ENCODE measurements around the gene LRRC8D.

Gene LRRC8D

DNA sequence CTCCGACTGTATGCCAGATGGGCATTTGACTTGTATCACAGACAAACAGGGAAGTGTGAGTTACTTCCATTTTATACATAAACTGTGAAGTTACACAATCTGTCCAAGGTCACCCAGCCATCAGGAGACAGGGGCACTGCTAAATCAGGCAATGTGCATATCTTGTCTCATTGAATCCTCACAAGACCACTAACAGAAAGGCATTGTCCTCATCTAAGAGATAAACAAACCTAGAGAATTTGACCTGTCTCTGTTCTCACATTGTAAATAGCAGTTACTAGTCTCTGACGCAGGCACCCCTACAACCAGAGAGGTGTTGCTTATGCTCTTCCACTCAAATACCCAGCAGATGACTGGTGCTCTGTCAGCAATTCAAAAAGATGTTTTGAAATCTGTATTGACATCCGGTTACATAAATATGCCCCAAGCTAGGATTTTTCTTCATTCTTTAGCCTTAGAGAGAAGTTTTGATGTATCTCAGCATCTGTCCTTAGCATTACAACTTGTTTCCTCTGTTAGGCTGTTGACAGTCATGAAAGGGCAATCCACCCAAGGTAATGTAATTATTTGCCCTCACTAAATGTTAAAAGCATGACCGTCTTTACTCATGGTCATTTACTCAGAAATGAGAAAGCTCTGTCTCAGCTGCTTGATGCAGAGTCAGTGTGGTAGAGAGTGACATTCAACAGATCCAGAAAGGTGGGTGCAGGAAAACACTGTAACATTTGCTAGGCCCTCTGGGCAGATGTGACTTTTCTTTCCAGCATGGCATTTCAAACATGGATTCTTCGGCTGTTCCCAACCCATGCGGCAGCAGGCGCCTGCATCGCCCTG is 122.2 kb downstream of the LRRC8D start:
- DNase-seq, result no peak

DNA sequence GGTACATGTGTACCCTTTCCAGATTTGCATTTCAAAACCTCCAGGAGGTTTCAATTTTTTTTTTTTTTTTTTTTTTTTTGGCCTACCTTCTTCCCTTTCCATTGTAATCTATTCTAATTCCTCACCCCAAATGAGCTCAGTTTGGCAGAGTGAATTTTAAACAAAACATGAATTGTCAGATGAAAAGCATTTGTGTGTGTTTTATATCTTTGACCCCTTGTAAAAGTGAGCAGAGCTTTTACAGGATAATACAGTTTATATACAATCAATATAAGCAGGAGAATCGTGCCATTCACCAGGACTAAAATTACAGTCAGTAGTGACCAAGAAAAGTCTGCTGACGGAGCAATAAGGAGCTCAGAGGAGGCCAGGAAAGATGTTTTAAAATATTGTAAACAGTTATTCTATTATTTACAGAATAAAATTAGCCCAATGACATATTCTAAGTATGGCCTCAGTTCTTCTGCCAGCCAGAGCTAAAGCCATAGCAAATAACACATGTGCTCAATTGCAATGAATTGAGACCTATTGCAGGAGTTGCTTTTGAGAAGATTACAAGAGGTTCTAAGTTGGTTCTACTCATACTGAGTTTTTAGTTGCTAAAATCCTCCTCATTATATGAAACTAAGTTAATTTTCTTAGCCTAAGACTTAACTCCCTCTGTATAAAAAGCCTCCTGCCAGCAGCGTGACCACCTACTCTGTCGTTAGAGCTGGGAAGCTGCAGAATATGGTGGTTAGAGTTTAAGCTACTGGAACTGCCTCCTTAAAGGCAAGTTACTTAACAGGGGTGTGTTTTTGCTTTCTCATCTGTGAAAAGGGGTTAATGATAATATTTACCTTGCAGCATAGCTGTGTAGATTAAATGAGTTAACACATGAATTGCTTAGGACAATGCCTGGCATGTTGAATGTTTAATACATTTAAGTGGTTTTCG is 123.3 kb downstream of the LRRC8D start:
- no peak for DNase-seq

GRCh38 chr1:89945852-89946476 is 125.1 kb downstream of the LRRC8D start:
- peak in 1 of 5 donors; percentile 29 for DNase-seq

GRCh38 chr1:89946532-89946931 is 125.7 kb downstream of the LRRC8D start:
- DNase-seq, result no peak

DNA sequence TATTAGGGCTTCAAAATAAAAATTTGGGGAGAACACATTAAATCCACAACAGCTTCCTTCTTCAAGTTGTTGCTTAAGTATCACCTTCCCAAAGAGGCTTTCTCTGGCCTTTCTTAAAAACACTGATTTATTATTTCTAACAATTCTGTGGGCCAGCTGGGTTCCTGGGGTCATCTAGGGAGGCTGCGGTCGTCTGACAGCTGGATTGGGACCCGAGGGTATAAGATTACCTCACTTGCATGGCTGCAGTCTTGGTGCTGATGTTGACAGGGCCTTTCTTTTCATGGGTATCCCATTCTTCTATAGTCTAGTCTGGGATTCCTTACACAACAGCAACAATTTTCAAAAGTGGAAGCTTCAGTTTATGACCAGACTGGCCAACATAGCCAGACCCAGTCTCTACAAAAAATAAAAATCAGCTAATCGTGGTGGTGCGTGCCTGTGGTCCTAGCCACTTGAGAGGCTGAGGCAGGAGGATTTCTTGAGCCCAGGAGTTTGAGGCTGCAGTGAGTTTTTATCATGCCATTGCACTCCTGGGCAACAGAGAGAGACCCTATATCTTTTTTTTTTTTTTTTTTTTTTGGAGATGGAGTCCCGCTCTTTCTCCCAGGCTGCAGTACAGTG is 128.0 kb downstream of the LRRC8D start:
- no peak for DNase-seq

DNA sequence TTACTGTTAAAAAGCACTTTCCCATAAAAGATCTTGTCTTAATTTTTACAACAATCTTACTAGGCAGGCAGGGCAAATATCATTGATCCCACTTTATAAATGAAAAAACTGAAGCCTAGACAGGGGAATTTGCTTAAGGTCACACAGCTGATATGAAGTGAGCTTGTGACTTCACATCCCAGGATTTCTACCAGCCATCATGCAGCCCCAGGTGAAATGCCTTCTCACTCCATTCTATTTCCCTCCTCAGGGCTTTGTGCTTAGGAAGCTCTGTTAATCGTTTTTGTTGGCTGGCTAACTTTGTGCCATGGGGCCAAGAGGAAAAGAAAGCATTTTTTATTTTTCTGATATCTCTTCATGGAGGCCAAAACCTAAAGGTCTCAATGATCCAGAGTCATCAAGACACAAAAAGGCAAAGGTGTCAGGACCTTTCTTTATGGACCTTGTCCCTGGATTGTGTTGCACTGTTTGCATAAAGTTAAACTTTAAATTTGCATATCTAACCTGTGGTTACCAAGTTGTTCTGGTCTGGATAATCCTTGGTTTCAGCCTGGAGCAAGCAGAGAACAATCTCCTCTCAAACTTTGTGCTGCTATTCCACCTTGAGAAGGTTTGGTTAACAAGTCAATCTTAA is 129.3 kb downstream of the LRRC8D start:
- no peak for DNase-seq

- no peak for DNase-seq
Observed at GRCh38 chr1:89950703-89951102, 129.9 kb downstream of the LRRC8D start.

- DNase-seq, result no peak
Observed at GRCh38 chr1:89951766-89952604, 131.2 kb downstream of the LRRC8D start.

- no peak for DNase-seq
Observed at GRCh38 chr1:89952605-89953130, 131.8 kb downstream of the LRRC8D start.

DNA sequence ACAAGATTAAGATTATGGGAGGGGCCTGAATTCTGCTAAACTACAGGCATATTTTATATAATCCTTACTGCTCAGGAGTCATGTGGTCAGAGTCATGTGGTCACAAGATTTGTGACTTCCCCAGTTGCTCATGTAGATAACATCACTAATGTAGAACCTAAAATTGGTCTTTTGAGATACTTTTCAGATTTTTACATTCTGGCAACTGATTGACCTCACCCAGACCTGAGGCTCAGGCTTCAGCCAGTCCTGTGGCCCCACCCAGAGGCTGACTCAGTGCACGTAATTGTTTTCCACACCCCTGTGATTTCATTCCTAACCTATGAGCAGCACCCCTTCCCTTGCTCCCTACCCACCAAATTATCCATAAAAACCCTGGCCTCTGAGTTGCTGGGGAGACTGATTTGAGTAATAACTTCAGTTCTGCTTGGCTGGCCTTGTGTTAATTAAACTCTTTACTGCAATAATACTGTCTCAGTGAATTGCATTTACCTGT is 132.3 kb downstream of the LRRC8D start:
- peak in 2 of 5 donors; percentile 4 to 35 for DNase-seq

GRCh38 chr1:89953929-89954328 is 133.1 kb downstream of the LRRC8D start:
- DNase-seq, result no peak

- no peak for DNase-seq
Observed at GRCh38 chr1:89954401-89954800, 133.6 kb downstream of the LRRC8D start.

DNA sequence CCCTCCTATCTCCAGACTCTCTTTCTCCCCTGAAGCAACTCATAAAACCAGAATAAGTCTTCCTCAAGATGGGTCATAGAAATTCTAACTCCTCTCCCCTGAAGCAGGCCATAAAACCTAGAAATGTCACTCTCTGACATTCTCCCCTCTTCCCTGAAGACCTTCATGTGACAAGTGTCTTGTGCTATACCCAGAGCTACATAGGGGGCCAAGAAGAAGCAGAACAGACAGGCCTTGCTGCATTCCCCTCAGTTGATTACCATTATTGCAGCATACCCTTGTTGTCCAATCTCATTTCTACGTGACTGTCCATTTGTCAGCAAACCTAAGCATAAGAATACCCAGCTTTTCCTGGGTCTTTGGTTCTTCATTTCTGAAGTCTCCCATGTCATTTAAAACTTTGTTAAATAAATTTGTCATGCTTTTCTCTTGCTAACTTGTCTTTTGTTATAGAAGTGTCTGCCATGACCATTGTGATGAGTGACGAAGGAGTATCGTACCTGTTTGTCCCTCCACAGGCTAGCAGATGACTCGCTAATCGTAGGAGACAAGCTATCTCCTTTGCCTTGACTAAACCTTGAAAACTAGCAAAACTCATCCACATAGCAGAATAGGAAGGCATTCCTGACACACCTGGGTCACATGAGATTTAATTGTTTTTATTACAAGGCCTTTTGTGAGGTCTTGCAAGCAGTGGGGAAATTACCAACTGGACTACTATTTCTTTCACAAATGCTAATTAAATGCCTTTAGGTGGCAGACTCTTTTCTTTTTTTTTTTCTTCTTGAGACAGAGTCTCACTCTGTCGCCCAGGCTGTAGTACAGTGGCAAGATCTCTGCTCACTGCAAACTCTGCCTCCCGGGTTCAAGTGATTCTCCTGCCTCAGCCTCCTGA is 134.7 kb downstream of the LRRC8D start:
- DNase-seq, result no peak

DNA sequence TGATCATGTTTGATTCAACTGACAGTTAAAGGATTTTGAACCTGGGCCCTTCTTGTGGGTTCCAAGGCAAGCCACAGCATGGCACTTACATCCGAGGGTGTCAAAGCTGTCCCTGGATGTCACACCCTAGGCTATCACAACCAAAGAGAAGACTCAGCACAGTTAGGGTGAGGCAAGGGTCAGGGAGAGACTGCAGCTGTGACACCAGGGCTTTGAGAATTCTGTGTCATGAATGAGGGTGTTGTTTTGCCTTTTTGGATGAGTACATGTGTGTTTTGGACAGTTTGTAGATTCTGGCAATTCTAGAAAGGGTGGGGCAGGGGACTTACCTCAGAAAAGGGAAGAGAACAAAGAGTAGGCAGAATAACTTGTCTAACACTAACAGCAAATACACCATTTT is 136.3 kb downstream of the LRRC8D start:
- peak in 1 of 5 donors; percentile 38 for DNase-seq

DNA sequence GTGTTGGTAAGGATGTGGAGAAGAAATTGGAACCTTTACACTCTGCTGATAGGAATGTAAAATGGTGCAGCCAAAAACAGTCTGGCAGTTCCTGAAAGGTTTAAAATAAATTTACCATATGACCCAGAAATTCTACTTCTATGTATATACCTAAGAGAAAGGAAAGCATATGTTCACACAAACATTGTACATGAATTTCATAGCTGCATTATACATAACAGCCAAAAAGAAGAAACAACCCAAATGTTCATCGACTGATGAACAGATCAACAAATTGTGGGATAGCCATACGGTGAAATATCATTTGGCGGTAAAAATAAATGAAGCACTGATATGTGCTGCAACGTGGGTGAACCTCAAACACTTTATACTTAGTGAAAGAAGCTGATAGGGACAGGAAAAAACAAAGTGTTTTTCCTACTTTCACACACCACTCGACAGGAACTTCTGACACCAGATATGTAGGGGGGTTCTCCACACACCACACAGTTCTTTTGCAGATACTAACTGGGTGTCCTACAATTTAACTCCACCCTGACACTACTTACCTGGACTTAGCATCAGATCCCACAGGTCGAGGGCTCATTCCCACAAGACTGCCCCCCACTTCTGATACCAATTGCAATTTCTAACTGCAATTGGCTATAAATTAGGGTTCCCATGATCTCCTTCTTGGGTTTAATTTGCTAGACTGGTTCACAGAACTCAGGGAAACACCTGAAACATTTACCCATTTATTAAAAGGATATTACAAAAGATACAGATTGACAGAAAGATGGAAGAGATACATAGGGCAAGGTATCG is 138.2 kb downstream of the LRRC8D start:
- DNase-seq, result no peak

DNA sequence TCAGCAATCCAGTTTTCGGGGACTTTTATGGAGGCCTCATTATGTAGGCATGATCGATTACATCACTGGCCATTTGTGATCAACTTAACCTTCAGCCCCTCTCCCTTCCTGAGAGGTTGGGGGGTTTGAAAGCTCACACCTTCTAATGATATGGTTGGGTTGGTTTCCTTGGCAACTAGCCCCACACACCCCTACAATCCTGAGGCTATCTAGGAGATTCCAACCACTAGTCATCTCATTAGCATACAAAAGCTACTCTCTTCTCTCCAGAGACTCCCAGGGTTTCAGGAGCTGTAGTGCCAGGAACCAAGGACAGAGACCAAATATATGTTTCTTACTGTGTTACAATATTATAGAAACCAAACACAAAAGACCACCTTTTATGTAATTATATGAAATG is 138.9 kb downstream of the LRRC8D start:
- no peak for DNase-seq

- no peak for DNase-seq
Observed at GRCh38 chr1:89962024-89962741, 141.4 kb downstream of the LRRC8D start.

- no peak for DNase-seq
Observed at GRCh38 chr1:89962742-89963075, 141.9 kb downstream of the LRRC8D start.
